K562 treated with DMSO at 1 percent for 4 hours (cell line): ENCODE measurements around the gene MBTD1. TPM values are rescaled to one million over a fixed set of nuclear protein-coding genes. Genes with fewer than 3 reads are reported as not detected.

Experiments used
- total RNA-seq: library from RNA; unstranded; fragments of 300-600 nt; gene quantifications from 2 replicates; pipeline ENCODE4 v1.2.3, GENCODE V29; 2022; ENCODE audit not compliant: insufficient read depth

Gene MBTD1
- 7.2 and 7.6 TPM in 2 replicates for total RNA-seq

GRCh38 chr17:51259564-51260236, at the start of gene MBTD1:
MBTD1 (minus strand) TSS chr17:51260049; CDS start chr17:51225161, 34,888 bp downstream.

GRCh38 chr17:51260237-51261023, 581 bp upstream of the MBTD1 start, which contains the start of gene UTP18:
UTP18 (plus strand) TSS chr17:51260546; CDS start chr17:51260585, 39 bp downstream.

GRCh38 chr17:51166198-51166986, 93.5 kb downstream of the MBTD1 start, which contains the start of gene NME2:
NME2 (plus strand) TSS chr17:51166411; CDS start chr17:51166831, 420 bp downstream.

GRCh38 chr17:51153210-51154072, 106.4 kb downstream of the MBTD1 start, which contains the start of gene NME1:
NME1 (plus strand) TSS chr17:51153559; CDS start chr17:51155655, 2,096 bp downstream.

Other genes with a start within 250 kb of the MBTD1 start
- gene SPAG9, start 139.2 kb downstream of the MBTD1 start, total RNA-seq: 45.5 and 49.4 TPM in 2 replicates
- 130 and 150 TPM in 2 replicates for gene NME1, start 106.5 kb downstream of the MBTD1 start, total RNA-seq
- gene NME2, start 93.6 kb downstream of the MBTD1 start, total RNA-seq: 1,111 and 1,264 TPM in 2 replicates
- gene UTP18, start 497 bp upstream of the MBTD1 start, total RNA-seq: 32.5 and 45.4 TPM in 2 replicates